HepG2 (cell line): ENCODE data around the gene CD34. TPM values are rescaled to one million over a fixed set of nuclear protein-coding genes. Genes with fewer than 3 reads are reported as not detected.
"Not testable (repeated sequence)": the region's sequence is repeated elsewhere in the genome, so short reads cannot be mapped to it uniquely, and the experiment has no call there.

Experiments used
- ATAC-seq: fragments of 200-7000 bp; cut with Tn5 transposase; 3 replicates; pipeline ENCODE4 v1.9.1; 2020; ENCODE audit warnings: mild to moderate bottlenecking, moderate library complexity
- BruUV-seq: library from RNA; stranded (reverse); fragments of 400-500 nt; replicated peaks from 2 replicates; lab custom pipeline; 2021; lab: Mats Ljungman, UMichigan
- CTCF ChIA-PET: fragments of 300-600 bp; formaldehyde crosslinking; extraction: SDS; loops from one replicate; lab custom pipeline; 2021; ENCODE audit warnings: low total read pairs, inconsistent platforms, low intra/inter-chr PET ratio; lab: Yijun Ruan, JAX
- POLR2A ChIA-PET: fragments of 350-600 bp; sonication (Branson Sonifier 250); formaldehyde crosslinking; loops from one replicate; lab custom pipeline; 2020; ENCODE audit warnings: antibody characterized with exemption, inconsistent platforms; lab: Yijun Ruan, JAX
- DNase-seq: peaks from one replicate; pipeline ENCODE4 v3.0.0-alpha.2; 2015; ENCODE audit warnings: low spot score
- FAIRE-seq: peaks from 3 replicates; lab custom pipeline; 2011; peaks lifted over from hg19 to GRCh38; lab: Jason Lieb, UNC
- H2AFZ ChIP-seq: one replicate; pipeline ENCODE4 v1.6.1; 2011; ENCODE audit warnings: low read length, inconsistent platforms
- H3K27ac ChIP-seq: fragments of 300-600 bp; 3 replicates; pipeline ENCODE4 v1.8.0; 2011; ENCODE audit warnings: mixed run types, mild to moderate bottlenecking, mixed read lengths, low read length, inconsistent platforms; ENCODE audit not compliant: insufficient read depth; ENCODE audit errors: extremely low read length
- H3K27me3 ChIP-seq, 2 experiments: fragments of 200-600 bp in 1 of 2; 2 replicates in 1 of 2; 3 replicates in 1 of 2; pipeline versions ENCODE4 v1.6.0 to v1.8.0; 2011; ENCODE audit warnings: low read length in 2 of 2, mild to moderate bottlenecking in 2 of 2, moderate library complexity in 2 of 2, inconsistent platforms in 1 of 2; ENCODE audit not compliant: insufficient read depth in 2 of 2, control insufficient read depth in 1 of 2
- H3K36me3 ChIP-seq, 2 experiments: fragments of 200-600 bp in 1 of 2; replicated peaks in 1 of 2; 2 replicates in 1 of 2; 3 replicates in 1 of 2; pipeline versions ENCODE4 v1.5.1 to v1.8.0; 2011; ENCODE audit warnings: low read length in 2 of 2, inconsistent platforms in 1 of 2; ENCODE audit not compliant: insufficient read depth in 2 of 2, control insufficient read depth in 1 of 2
- H3K4me1 ChIP-seq: 2 replicates; pipeline ENCODE4 v1.5.1; 2012; ENCODE audit warnings: low read length, inconsistent platforms; ENCODE audit not compliant: insufficient read depth
- H3K4me2 ChIP-seq: 2 replicates; pipeline ENCODE4 v1.6.0; 2011; ENCODE audit warnings: low read depth, low read length, inconsistent platforms
- H3K4me3 ChIP-seq, 3 experiments: fragments of 200-600 bp in 1 of 3; sonication (generic), shearing (Covaris generic) in 1 of 3; replicated peaks in 1 of 3; 2 replicates each; pipeline ENCODE4 v1.5.1; 2011 to 2016; ENCODE audit warnings: low read length in 3 of 3, inconsistent platforms in 2 of 3, low read depth in 2 of 3, mild to moderate bottlenecking in 2 of 3, control low read depth in 1 of 3, mixed read lengths in 1 of 3; ENCODE audit not compliant: insufficient read depth in 1 of 3
- H3K79me2 ChIP-seq: one replicate; pipeline ENCODE4 v1.6.1; 2011; ENCODE audit warnings: low read length, inconsistent platforms; ENCODE audit not compliant: insufficient read depth
- H3K9ac ChIP-seq: 2 replicates; pipeline ENCODE4 v1.6.0; 2011; ENCODE audit warnings: mild to moderate bottlenecking, low read depth, low read length, inconsistent platforms; ENCODE audit not compliant: insufficient read depth
- H3K9me3 ChIP-seq: 2 replicates; pipeline ENCODE4 v1.5.1; 2012; ENCODE audit warnings: mild to moderate bottlenecking, low read length
- H4K20me1 ChIP-seq: 2 replicates; pipeline ENCODE4 v1.6.0; 2011; ENCODE audit warnings: inconsistent platforms, mild to moderate bottlenecking, low read length, moderate library complexity; ENCODE audit not compliant: insufficient read depth
- ASH2L ChIP-seq: fragments of 300-600, 200-600 bp; sonication (generic); IDR thresholded peaks from 2 replicates; pipeline ENCODE4 v1.7.0; 2017; ENCODE audit warnings: low read depth, mild to moderate bottlenecking, moderate library complexity, mixed read lengths, low read length; ENCODE audit not compliant: insufficient read length
- GATAD2A ChIP-seq: IDR thresholded peaks from 2 replicates; pipeline ENCODE4 v1.6.1; 2016
- HOXA9 ChIP-seq: sonication (generic); formaldehyde crosslinking; IDR thresholded peaks from 2 replicates; pipeline ENCODE4 v1.8.1; 2022; ENCODE audit warnings: missing genetic modification reagents, mild to moderate bottlenecking, moderate library complexity, borderline replicate concordance
- MNT ChIP-seq: fragments of 450-650 bp; IDR thresholded peaks from 2 replicates; pipeline ENCODE4 v1.6.1; 2016
- ZC3H13 ChIP-seq: sonication (generic); formaldehyde crosslinking; IDR thresholded peaks from 2 replicates; pipeline ENCODE4 v1.8.1; 2023; ENCODE audit warnings: mild to moderate bottlenecking, missing genetic modification reagents, moderate library complexity
- ZIK1 ChIP-seq: sonication (generic); formaldehyde crosslinking; IDR thresholded peaks from 2 replicates; pipeline ENCODE4 v1.5.0; 2020; ENCODE audit warnings: mild to moderate bottlenecking, low read depth, missing genetic modification reagents, borderline replicate concordance
- ZNF737 ChIP-seq: sonication (generic); formaldehyde crosslinking; IDR thresholded peaks from 2 replicates; pipeline ENCODE4 v1.5.0; 2020; ENCODE audit warnings: missing genetic modification reagents, mild to moderate bottlenecking, borderline replicate concordance
- WGBS: methylation state at CpG from one replicate; pipeline ENCODE4 v1.1.6; 2017; ENCODE audit warnings: low lambda C conversion rate; 5-methylcytosine and 5-hydroxymethylcytosine counted together
- in situ Hi-C: cut with HindIII; loops from 2 replicates; pipeline ENCODE4 v1.10.0; 2017; ENCODE audit warnings: low pct_unique_long_range_greater_than_20kb; ENCODE audit not compliant: extremely low pct_ligation_motif_present
- intact Hi-C: fragments of 100-400 bp; cut with micrococcal nuclease; formaldehyde crosslinking; loops from one replicate; pipeline ENCODE4 v1.10.0; 2022; ENCODE audit not compliant: unreplicated experiment
- polyA plus RNA-seq, 8 experiments: library from polyadenylated mRNA; depleted of rRNA in 3 of 8; stranded (reverse) in 7 of 8; unstranded in 1 of 8; fragments of >200 nt; fragmentation: Illumina TruSeq in 4 of 8; extraction: Trizol in 4 of 8; gene quantifications; 2 replicates each; pipeline versions ENCODE4 v1.2.1 to v1.2.3, GENCODE V29; 2011 to 2016; ENCODE audit warnings: low read depth in 4 of 8, missing spikeins in 1 of 8, mixed read lengths in 1 of 8; ENCODE audit not compliant: insufficient read depth in 1 of 8
- total RNA-seq, 5 experiments: library from RNA; depleted of rRNA; stranded (reverse); fragments of >200 nt; fragmentation: Illumina TruSeq; extraction: Trizol; gene quantifications; 2 replicates each; pipeline ENCODE4 v1.2.3, GENCODE V29; 2016; ENCODE audit warnings: low read depth in 1 of 5

CD34 gene
- total and polyA plus RNA-seq, 2 of the 13 experiments (the other 11 are each of a cell fraction or from before 2014, with no cell fraction given) = not detected

- no peaks in the 10 kb centered on the region for H3K9me3 ChIP-seq
- TF ChIP-seq GATAD2A (CRISPR knock-in tag) (no peak), ASH2L (no peak), MNT (no peak), HOXA9 (CRISPR knock-in tag) (no peak), ZC3H13 (CRISPR knock-in tag) (no peak), ZNF737 (no peak), ZIK1 (CRISPR knock-in tag) (no peak)
- H3K27ac ChIP-seq = no peak overlapping the region
- intact Hi-C loops (no loop called here), in situ Hi-C loops (no loop called here)
- no peak overlapping the region for H3K4me2 ChIP-seq
- H3K27me3 ChIP-seq = 0 out of 5 replicates have a peak, but pooled peaks cover 0 to 2% of the 10 kb centered on the region in 2 experiments
- ChIA-PET POLR2A (no interaction called here), CTCF (no interaction called here)
- FAIRE-seq (no peak), DNase-seq (no peak), ATAC-seq (no peak)
- H3K9ac ChIP-seq = no peak overlapping the region
- no TSS peak for BruUV-seq
- H3K4me1 ChIP-seq = no peaks in the 10 kb centered on the region
- no peaks in the 10 kb centered on the region for H3K36me3 ChIP-seq
- no peak overlapping the region for H3K4me3 ChIP-seq
- H2AFZ ChIP-seq = no peak overlapping the region
- 18% methylated on average over 3 of the region's 3 CpGs for WGBS
- no peaks in the 10 kb centered on the region for H3K79me2 ChIP-seq
- H4K20me1 ChIP-seq = no peaks in the 10 kb centered on the region
These were observed 33.6 kb upstream of the CD34 start for GRCh38 chr1:207944571-207944970.

DNA sequence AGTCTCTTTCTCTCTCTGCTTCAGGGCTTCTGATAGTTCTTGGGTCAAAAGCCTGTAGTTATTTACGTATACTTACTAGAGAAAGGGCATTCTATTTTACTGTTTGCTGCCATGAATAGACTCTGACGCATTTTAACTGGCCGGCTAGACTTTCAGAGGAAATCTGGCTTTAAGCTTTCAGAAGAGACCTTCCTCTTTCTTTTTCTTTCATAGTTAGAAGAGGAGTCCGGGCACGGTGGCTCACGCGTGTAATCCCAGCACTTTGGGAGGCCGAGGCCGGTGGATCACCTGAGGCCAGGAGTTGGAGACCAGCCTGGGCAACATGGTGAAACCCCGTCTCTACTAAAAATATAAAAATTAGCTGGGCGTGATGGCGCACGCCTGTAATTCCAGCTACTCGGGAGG, 31.4 kb upstream of the CD34 start:
- BruUV-seq, POLR2A ChIA-PET, H3K79me2 ChIP-seq, H3K27ac ChIP-seq, H3K4me1 ChIP-seq, H3K36me3 ChIP-seq, H3K9ac ChIP-seq, intact Hi-C loops, ATAC-seq, H2AFZ ChIP-seq, H3K9me3 ChIP-seq, H3K27me3 ChIP-seq, H3K4me3 ChIP-seq, H4K20me1 ChIP-seq, CTCF ChIA-PET, H3K4me2 ChIP-seq, FAIRE-seq, in situ Hi-C loops, DNase-seq: not testable (repeated sequence)
- WGBS = 26% methylated on average over 14 of the region's 14 CpGs
